Astrocyte (in vitro differentiated cells and primary cell): ENCODE measurements around the gene XG.
"Not testable (repeated sequence)": the region's sequence is repeated elsewhere in the genome, so short reads cannot be mapped to it uniquely, and the experiment has no call there.

Source experiments
- CTCF ChIP-seq: IDR thresholded peaks from 2 replicates; pipeline ENCODE4 v1.5.1; 2011; ENCODE audit warnings: low read depth, mild to moderate bottlenecking, inconsistent platforms, low read length, moderate library complexity; ENCODE audit not compliant: insufficient read depth
- EZH2 ChIP-seq: IDR thresholded peaks from 2 replicates; pipeline ENCODE4 v1.6.1; 2012; ENCODE audit warnings: mild to moderate bottlenecking, low read length, inconsistent platforms; ENCODE audit not compliant: insufficient read depth

DNA sequence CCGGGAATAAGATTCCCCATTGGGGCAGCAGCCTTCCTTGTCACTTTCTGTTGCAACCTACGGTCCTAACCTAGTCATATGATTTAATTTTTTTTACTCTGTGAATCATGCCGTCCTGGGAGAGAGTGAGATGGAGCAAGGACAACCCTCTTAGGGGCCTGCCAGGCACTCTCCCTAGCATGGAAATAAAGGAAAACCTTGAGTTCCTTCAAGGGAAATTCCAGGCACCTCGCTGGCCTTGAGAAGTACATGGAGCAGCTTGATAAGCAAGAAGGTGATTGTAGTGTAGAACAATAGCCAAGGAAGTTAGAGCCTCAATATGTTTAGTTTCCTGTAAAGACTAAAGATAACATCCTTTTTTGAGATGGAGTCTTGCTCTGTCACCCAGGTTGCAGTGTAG, 10.8 kb downstream of the XG start:
- TF ChIP-seq CTCF, EZH2: not testable (repeated sequence)
